GM12872 (cell line): ENCODE results near the gene HPCAL1.

Experiments used
- TF ChIP-seq, protein P1 (sequence below): IDR thresholded peaks from 3 replicates; pipeline ENCODE4 v1.5.1; 2011; ENCODE audit warnings: low read depth, mild to moderate bottlenecking, low read length, moderate library complexity; ENCODE audit not compliant: insufficient read depth

HPCAL1 gene

DNA sequence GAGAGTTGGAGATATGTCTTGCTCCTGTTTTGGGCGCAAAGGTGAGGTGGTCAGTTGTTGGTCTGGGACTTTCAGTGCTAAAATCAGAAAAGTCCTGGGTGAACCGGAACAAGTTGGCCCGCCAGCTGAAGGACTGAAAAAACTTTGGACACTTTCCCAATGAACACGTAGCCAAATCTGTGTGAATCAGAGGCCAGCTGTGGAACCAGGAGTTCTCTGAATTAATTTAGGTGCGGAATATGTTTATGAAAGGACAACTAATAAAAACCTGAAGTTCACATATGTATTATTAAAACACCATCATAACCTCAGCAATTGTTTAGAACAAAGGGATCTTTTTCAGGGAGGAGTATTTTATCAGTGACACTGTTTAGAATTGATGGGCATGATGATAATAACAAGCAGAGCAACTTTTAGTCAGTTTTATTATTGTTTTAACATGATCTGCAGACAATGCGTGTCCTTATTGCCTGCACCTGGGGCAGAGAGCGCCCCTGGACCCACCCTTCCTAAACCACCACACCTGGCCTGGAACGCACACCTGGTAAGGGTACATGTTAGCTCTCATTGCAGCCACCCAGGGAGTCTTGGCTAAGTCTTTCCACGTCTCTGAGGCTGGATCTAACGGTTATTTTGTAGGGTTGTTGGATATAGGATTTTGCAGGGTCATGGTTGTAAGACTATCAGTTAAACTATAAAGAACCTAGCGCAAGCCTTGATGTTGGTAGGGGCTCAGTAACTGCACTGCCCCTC, 155.3 kb downstream of the HPCAL1 start:
- TF ChIP-seq, protein P1, sequence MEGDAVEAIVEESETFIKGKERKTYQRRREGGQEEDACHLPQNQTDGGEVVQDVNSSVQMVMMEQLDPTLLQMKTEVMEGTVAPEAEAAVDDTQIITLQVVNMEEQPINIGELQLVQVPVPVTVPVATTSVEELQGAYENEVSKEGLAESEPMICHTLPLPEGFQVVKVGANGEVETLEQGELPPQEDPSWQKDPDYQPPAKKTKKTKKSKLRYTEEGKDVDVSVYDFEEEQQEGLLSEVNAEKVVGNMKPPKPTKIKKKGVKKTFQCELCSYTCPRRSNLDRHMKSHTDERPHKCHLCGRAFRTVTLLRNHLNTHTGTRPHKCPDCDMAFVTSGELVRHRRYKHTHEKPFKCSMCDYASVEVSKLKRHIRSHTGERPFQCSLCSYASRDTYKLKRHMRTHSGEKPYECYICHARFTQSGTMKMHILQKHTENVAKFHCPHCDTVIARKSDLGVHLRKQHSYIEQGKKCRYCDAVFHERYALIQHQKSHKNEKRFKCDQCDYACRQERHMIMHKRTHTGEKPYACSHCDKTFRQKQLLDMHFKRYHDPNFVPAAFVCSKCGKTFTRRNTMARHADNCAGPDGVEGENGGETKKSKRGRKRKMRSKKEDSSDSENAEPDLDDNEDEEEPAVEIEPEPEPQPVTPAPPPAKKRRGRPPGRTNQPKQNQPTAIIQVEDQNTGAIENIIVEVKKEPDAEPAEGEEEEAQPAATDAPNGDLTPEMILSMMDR: no peak

DNA sequence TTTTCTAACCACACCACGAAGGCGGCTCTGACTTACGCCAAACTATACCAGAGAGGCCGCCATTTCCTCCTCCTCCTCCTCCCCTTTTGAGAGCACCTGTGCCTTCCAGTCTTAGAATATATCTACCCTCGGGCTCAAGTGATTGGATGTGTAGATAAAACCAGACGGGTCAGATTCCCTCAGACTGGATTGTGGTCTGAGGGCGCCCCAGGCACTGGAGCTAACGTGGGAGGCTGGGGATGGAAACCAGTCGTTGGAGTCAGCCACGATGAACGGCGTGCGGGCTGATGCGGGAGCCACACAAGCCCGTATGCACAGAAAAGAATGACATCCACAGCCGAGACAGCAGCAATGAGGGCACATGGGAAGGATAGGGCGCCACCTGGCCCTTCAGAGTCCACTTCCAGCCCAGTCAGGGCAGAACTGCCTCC, 157.7 kb downstream of the HPCAL1 start:
- TF ChIP-seq, protein P1: no peak

DNA sequence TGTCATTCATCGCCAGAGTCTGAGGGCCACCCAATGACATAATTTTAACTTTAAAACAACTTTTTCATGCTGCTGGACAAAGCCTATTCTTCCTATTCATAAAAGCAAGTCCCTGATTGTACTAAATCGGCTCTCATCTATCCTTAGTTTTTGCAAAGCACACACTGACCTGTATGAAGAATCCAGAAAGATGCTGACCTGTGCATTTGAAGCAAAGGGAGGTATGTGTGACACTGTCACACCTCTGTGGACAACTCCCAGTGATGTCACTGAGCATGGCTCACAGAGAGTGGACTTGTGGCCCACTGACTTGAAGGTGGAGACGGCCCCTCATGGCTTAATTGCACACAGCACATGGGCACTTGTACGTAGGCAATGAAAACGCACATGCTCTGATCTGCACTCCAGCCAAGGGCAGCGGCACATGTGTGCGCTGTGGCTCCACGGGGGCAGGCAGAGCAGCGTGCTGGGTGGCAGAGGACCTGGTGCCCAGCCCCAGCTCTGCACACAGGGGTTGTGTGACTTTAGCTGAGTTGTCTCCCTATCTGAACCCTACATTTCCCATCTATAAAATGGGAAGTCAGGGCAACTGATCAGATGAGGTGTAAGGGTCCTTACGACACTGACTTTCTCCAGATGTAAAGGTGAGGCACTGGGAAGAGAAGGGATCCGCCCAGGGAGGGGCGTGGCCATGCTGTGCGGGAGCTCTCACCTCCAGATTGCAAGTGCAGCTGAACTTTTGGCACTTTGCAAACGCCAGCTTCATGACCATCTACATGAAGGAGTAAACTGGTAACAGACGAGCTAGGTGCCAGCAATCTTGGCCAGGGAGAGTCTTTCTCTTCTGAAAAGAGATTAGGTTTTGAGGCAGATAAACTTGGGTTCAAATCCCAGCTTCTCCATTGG, 159.7 kb downstream of the HPCAL1 start:
- TF ChIP-seq, protein P1: no peak

DNA sequence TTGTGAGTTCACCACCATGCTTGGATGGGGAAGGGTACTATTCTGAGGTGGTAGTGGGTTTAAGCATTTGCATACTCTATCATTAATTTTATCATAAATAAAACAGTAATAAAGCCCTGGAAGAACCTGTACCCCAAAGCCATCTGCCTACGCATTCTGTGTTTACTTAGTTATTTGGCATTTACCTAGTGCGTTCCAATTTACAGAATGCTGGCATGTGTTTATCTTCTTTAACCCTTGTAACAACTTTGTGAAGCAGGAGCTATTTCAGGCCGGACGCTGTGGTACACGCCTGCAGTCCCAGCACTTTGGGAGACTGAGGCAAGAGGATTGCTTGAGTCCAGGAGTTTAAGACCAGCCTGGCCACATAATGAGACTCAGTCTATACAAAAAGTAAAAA, 163.2 kb downstream of the HPCAL1 start:
- TF ChIP-seq, protein P1: no peak

DNA sequence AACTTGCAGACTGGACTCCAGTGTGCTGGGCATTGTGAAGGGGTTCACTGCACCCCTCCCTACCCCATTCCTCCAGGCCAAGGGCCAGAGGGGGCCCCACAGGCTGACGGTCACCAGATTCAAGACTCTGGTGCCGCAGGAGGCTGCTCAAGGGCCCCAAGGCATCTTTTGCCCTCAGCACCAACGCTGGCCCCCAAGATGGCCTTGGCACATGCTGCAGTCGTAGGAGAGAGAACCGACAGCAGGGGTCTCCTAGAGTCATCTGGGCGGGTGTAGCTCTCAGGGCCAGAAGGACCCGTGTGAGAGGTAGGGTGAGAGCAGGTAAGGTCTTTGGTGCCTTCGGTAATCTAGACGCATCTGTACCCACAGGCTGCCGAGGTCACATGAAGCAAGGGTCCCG, 164.1 kb downstream of the HPCAL1 start:
- TF ChIP-seq, protein P1: no peak

DNA sequence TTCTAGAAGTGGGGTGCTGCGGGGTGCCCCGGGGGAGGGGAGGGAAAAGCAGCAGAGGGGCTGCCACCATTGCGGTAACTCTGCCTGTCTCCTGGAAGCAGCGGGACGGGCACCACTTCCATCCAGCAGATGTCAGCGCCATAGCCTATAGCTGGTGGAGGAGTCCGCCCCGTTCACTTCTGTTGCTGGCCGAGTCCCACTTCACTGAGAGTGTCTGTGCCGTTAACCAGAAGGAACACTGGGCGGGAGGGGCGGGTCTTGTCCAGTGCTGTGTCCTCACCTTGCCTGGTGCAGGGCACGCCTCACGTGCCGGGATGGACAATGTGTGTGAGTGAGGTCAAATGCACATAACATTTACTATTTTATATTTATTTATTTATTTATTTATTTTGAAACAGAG, 164.7 kb downstream of the HPCAL1 start:
- TF ChIP-seq, protein P1: no peak

DNA sequence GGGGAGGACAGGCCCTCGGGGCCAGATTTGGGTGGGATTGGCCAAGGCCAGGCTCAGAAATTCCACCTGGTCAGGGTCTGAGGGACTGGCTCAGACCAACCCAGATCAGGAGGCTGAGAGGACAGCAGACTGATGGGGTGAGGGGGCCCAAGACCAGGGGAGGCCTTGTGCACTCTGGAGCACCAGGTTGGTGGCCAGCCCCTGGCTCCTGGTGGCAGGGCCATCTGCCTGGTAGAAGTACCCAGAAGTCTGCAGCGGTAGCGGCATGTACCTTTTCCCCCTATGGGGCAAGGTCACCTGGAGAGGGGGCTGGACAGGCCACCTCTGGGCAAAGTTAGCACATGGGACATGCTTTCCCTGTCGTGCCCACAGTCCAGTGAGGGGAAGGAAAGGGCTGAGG, 166.6 kb downstream of the HPCAL1 start:
- TF ChIP-seq, protein P1: no peak
